GM18498 (cell line): ENCODE data around the gene RASAL2.

ENCODE experiments used
- ATAC-seq: cut with Tn5 transposase; IDR thresholded peaks from one replicate; pipeline ENCODE4 v1.9.1; 2021; ENCODE audit warnings: mild to moderate bottlenecking, moderate library complexity; ENCODE audit not compliant: unreplicated experiment

The RASAL2 gene

GRCh38 chr1:178483251-178483957 is 389.5 kb downstream of the RASAL2 start:
- no peak for ATAC-seq

GRCh38 chr1:178484698-178485225 is 390.9 kb downstream of the RASAL2 start:
- ATAC-seq, result no peak

- no peak for ATAC-seq
These were observed 391.7 kb downstream of the RASAL2 start for GRCh38 chr1:178485541-178485981.

GRCh38 chr1:178486100-178487069 is 392.5 kb downstream of the RASAL2 start:
- ATAC-seq, result no peak

DNA sequence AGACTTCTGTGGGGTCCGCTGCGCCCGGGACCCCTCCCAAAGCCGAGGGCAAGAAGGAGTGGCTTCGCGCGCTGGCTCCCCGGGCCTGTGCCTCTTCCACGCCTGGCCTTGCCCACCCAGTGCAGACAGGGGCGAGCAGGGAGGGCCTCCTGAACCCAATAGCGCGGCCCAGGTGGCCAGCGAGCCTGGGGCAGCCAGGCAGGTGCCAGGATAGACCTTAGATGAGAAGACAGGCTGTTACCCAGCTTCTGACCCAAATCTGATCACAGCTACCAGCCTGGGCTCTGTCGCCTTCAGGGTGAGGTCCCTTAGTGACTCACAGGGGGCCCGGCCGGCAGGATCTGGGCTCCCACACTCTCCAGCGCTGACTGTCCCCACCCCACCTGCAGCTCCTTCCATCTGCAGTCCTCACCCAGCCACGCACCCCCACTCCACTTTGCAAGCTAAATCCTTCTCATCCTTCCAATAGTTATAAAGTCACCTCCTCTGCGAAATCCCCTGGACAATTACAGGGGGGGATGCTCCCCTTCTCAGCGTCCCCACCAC is 393.2 kb downstream of the RASAL2 start:
- ATAC-seq, result no peak

GRCh38 chr1:178488393-178488792 is 394.5 kb downstream of the RASAL2 start:
- no peak for ATAC-seq

- ATAC-seq, result no peak
These were observed 395.5 kb downstream of the RASAL2 start for GRCh38 chr1:178489399-178489798.

DNA sequence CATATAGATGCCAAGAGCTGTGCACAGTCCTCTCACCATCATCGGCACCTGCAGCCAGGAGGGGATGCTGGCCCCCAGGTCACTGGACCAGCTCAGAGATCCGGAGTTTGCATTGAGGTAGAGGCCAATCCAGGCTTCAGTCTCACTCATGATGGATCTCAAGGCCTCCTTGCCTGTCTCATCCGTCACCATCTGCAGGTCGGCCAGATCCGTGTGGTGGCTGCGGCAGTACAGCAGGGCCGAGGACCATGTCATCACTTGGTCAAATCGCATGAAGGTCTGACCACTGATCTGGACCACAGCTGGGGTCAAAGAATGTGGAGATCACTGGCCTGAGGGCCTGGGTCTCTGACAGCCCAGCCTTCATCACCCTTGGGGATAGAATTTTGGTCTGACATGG is 396.2 kb downstream of the RASAL2 start:
- no peak for ATAC-seq

DNA sequence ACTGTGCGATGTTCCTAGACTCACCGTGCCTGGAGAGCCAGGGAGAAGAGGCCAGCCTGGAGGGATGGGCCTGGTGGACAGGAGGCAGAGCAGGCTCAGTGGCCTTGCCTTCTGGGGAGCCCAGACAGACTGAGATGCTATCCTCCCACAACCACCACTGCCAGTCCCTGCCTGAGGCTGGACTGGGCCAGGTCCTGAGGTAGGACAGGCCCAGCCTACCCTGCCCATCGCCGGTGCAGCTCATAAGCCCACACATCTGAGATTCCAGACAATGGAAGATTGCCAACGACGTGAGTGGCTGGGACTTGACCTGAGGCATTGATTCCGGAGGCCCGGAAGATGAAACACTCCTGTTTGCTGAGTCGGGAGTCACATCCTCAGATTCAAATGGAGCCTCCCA is 397.1 kb downstream of the RASAL2 start:
- no peak for ATAC-seq

GRCh38 chr1:178491721-178492120 is 397.8 kb downstream of the RASAL2 start:
- ATAC-seq, result no peak

GRCh38 chr1:178492341-178492740 is 398.4 kb downstream of the RASAL2 start:
- no peak for ATAC-seq

GRCh38 chr1:178493301-178493741 is 399.4 kb downstream of the RASAL2 start:
- ATAC-seq, result no peak

DNA sequence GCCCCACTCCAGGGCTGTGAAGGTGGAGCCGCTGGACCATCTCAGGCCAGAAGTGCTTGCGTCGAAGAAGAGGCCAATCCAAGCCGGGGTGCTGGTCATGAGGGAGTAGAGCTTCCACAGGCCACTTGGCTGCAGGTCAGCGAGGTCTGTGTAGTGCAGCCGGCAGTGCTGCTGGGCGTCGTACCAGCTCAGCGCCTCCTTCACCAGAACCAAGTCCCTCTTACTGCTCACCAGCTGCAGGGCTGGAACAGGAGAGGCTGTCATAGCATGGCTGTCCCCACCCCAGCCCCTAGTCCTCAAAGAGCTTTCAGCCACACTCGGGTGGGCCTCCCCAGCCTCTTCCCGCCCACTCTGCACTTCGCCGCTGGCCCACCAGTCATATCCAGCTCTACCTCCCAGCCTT is 400.7 kb downstream of the RASAL2 start:
- no peak for ATAC-seq

GRCh38 chr1:178495158-178495557 is 401.3 kb downstream of the RASAL2 start:
- ATAC-seq, result no peak

GRCh38 chr1:178495741-178496409 is 402.0 kb downstream of the RASAL2 start:
- no peak for ATAC-seq

GRCh38 chr1:178496410-178497135 is 402.7 kb downstream of the RASAL2 start, which contains the start of gene CLEC20A:
TSS of gene CLEC20A (minus strand) at chr1:178496964. CDS start at chr1:178496939, 25 bp downstream.
- ATAC-seq, result no peak

DNA sequence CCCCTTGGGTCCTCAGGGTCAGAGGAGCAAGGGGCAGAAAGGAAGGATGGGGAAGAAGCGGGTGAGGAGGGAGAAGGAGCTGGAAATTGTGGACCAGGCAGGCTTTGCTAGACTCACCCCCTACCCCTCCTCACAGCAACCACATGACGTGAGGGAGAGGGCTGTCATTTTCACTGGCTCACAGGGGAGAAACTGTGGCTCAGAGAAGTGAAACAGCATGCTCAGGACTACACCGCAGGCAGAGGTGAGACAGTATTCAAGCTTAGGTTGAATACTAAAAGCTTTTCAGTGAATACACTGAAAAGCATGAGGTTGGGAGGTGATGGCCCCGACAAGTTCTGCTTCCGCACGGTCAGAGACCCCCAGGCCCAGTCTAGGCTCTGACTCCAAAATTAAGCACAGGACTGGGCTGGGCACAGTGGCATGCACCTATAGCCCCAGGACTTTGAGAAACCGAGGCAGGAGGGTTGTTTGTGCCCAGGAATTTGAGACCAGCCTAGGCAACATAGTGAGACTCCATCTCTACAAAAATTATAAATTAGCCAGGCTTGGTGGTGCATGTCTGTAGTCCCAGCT is 404.1 kb downstream of the RASAL2 start:
- no peak for ATAC-seq

GRCh38 chr1:178498896-178499675 is 405.2 kb downstream of the RASAL2 start:
- no peak for ATAC-seq
